PC-3 (cell line): Measurements from ENCODE around the gene BAG3.

Experiments
- CTCF ChIP-seq: fragments of 300-600 bp; sonication (generic); conservative IDR thresholded peaks from 2 replicates; pipeline ENCODE4 v1.5.1; 2017; ENCODE audit warnings: antibody characterized with exemption, low read depth, mild to moderate bottlenecking, low read length
- EZH2 ChIP-seq: fragments of 300-600 bp; sonication (generic); IDR thresholded peaks from one replicate; pipeline ENCODE4 v1.6.1; 2017; ENCODE audit warnings: antibody characterized with exemption, mild to moderate bottlenecking, low read length; ENCODE audit not compliant: unreplicated experiment

GRCh38 chr10:119667562-119668328 lies 16.6 kb downstream of the BAG3 start:
- TF ChIP-seq CTCF, result peak; percentile 31; the same call in 1 of the 2 replicates
- no peak for TF ChIP-seq EZH2
